GM18505 (cell line): ENCODE measurements around the gene PCDHGA2.
"Not testable (repeated sequence)": the region's sequence is repeated elsewhere in the genome, so short reads cannot be mapped to it uniquely, and the experiment has no call there.

Experiments used
- ATAC-seq: cut with Tn5 transposase; IDR thresholded peaks from one replicate; pipeline ENCODE4 v1.9.1; 2021; ENCODE audit not compliant: unreplicated experiment
- POLR2A ChIP-seq: IDR thresholded peaks from 4 replicates; pipeline ENCODE4 v1.6.1; 2011; ENCODE audit warnings: borderline replicate concordance; ENCODE audit not compliant: insufficient read depth, insufficient read length; ENCODE audit errors: extremely low read depth

PCDHGA2 gene

GRCh38 chr5:141338538-141339306, at the start of gene PCDHGA2:
Gene PCDHGA2 (plus strand): TSS chr5:141338760.
- no peak for ATAC-seq
- TF ChIP-seq POLR2A = no peak

DNA sequence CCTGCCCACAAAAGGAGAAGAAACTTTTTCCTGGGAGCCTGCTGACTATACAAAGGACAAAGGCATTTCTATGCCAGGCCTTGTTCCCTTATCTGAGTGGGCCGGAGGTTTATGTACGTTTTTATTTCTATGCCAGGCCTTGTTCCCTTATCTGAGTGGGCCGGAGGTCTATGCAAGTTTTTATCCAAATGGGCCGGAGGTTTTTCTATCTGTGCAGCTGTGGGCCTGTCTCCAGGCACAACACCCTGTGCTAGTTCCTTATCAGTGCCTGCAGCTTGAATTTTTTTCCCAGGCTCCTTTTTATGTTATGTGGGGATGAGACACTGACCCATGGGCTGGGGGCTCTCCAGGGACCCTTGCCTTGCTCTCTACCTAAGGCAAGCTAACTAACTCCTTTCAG, 40.2 kb upstream of the PCDHGA2 start:
- no peak for TF ChIP-seq POLR2A
- ATAC-seq = no peak

DNA sequence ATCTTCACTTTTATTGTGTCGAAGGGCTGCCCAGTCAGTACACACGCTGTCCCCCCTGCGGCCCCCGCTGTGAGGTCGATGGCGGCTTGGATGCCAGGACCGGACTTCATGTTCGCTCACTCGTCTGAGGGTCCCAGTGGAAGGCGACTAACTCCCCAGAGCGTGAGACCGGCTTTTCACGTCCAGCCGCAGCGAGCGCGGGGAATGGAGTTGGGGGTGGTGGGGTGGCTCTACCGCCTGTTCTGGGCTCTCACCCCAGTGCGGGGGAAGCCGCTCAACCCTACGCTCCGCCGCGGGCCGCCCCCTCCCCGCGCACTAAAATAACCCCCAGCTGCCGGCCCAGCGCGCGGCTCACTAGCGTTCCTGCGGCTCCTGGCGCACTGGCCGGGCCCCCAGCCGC, 34.8 kb upstream of the PCDHGA2 start, which contains the start of gene SLC25A2:
Gene SLC25A2, minus strand, starts transcription at position 294 of the 400 bp plus-strand sequence. Its CDS starts 184 bp downstream, at position 110.
- no peak for ATAC-seq
- no peak for TF ChIP-seq POLR2A

DNA sequence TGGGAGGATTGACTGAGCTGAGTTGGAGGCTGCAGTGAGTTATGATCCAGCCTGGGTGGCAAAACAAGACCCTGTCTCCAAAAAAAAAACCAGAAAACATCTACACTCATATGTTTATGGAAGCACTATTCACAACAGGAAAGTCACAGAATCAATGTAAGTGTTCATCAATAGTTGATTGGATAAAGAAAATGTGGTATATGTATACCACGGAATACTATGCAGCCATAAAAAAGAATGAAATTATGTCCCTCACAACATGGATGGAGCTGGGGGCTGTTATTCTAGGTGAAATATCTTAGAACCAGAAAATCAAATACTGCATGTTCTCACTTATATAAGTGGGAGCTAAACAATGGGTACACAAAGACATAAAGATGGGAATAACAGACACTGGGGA, 31.9 kb upstream of the PCDHGA2 start:
- ATAC-seq = no peak
- TF ChIP-seq POLR2A = no peak

DNA sequence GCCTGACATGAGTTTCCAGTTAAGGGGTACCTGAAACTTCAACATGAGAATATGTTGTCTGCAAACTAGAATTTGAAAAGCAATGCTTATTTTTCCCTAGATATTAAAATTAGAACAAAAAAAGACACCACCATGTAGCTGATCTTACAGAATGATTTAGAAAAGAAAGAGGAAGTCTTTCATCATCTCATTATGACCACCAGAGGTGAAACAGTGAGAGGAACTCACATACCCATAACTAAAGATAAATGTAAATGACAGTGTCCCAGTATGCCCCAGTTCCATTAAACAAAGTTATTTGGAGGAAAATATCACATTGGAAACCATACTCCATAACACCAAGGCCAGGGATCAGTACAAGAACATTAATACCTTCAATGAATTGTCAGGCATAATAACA, 24.8 kb upstream of the PCDHGA2 start:
- TF ChIP-seq POLR2A = no peak
- no peak for ATAC-seq

DNA sequence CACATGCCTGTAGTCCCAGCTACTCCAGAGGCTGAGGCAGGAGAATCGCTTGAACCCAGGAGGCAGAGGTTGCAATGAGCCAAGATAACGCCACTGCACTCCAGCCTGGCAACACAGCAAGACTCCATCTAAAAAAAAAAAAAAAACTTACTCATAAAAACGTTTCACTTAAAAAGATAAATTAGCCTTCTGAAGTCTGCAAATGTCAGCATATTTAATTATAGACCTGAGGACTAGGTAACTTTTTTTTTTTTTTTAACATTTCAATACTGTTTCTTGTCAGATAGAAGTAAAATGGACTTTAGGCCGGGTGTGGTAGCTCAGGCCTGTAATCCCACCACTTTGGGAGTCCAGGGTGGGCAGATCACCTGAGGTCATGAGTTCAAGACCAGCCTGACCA, 21.6 kb upstream of the PCDHGA2 start:
- not testable (repeated sequence) for ATAC-seq

DNA sequence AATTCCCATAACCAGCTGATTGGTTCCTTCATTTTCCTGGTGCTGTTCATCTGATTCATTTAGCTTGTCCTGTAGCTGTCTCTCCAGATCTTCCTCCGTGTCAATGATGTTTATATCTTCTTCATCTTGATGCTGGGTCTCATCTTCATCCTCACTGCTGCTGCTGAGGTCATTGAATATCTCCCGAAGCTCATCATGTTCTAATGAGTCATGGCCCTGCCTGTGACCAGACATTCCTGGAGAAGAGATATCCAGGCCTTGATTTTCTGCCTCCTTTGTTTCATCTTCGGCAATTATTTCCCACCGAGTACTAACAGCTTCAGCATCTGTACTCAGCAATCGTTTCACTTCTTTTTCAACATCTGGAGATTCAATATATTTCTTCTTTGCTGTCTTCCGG, 19.4 kb upstream of the PCDHGA2 start:
- ATAC-seq = no peak

DNA sequence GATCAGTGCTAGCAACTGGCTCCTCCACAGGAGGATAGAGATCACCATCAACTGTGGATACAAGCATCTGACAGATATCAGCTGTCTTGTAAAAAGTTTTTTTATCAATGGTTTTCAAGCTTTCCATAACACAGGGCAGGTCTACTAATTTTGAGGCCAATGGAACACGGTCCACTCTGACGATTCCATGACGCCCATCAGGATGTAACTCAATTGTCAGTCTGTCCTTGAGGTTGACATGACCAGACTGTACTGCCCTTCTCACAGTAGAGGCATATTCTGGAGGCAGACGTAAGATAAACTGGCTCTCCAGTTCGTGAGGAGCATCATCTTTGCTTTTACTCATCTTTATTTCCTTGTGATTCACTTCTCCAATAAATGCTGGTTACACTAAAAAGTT, 18.9 kb upstream of the PCDHGA2 start:
- no peak for ATAC-seq
- no peak for TF ChIP-seq POLR2A

More for the DNA sequence above, 19.4 kb upstream of the PCDHGA2 start:
- TF ChIP-seq POLR2A = no peak

DNA sequence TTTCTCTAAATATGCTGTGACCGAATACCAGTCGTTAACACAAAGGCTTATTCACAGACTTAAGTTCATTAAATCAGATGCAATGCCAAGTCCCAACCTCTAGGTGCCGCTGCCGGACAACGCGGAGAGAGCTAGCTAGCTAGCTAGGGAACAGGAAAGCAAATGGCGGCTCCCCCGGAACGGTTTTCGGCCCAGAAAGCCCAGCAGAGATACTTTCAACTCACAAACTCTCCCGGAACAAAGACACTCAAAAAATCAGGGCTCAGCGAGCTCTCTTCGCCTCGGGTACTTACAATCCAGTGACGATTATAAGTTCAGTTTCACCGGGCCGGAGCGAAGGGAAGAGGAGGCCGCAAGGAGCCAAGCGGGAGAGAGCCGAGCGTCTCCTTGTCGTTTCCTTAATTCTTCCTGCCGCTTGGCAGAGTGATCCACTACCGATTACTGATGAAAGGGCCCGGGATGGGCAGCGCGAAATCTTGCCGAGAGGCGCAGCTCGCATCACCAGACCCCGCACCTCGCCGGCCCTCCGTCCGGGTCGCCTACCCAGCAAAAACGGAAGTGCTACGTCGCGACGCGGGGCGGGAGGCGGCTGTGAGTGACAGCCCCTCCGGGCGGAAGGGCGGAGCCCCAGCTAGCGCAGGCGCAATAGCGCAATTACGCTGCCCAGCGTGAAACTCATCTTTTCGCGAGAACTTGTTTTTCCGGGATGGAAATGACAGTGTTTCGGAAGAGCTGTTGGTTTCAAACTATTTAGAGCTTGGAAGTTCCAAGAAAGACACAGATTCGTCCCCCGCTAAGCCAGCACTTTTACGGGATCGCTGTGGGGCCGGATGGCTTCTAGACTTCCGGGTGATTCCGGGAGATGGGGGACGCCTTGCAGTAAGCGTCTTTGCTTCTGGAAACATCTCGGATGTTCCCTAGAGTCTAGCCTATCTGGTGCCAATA, 18.1 kb upstream of the PCDHGA2 start, which contains the start of gene TAF7:
Gene TAF7, minus strand, starts transcription at position 560 of the 945 bp plus-strand sequence. CDS start 740 bp downstream, outside the sequence.
- peak; percentile 98 for TF ChIP-seq POLR2A
- ATAC-seq = peak; percentile 95

GRCh38 chr5:141322261-141322660, 16.3 kb upstream of the PCDHGA2 start:
- no peak for ATAC-seq
- no peak for TF ChIP-seq POLR2A

DNA sequence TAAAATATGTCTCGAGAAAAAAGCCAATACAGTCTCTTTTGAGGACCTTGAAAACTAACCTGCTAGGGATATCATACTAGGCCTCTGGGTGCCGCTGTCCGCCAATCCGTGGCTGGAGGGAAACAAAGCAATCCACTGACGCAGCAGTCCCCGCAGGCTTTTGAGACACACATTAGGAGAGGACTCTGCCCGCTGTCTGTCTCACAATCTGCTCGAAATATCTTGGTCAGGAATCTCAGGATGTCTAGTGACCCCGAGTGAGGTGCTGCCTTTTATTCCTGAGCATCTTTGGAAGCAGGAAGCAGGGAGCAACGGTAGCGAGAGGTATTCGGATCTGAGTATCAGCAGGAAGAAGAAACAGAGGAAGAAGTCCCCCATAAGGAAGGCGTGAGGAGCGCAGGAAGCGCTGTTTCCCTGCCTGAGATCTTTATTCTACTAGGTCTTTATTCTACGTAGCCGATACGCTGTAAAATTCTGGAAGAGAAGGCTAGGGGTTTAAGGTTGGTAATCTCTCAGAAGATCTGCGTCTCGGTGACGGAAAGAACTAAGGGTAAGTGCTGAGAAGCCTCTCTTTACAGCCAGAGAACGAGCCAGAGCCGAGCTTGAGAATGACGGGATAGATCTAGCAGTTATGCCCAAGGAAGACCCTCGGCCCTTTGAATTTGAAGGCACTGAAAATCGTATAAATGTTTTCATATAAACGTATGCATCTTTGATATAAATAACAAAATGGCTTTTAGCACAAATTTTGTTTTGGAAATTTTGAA, 12.3 kb upstream of the PCDHGA2 start:
- peak; percentile 81 for ATAC-seq
- TF ChIP-seq POLR2A = no peak

- ATAC-seq = no peak
- no peak for TF ChIP-seq POLR2A
Measured at GRCh38 chr5:141328231-141328630, 10.3 kb upstream of the PCDHGA2 start.
